IPS DF 4.7 (cell line): ENCODE results near the gene ABCF2.

Source experiments
- DNase-seq: peaks from one replicate; pipeline ENCODE4 v3.0.0-alpha.2; 2013; ENCODE audit warnings: low spot score; ENCODE audit errors: extremely low read depth

ABCF2 gene

DNA sequence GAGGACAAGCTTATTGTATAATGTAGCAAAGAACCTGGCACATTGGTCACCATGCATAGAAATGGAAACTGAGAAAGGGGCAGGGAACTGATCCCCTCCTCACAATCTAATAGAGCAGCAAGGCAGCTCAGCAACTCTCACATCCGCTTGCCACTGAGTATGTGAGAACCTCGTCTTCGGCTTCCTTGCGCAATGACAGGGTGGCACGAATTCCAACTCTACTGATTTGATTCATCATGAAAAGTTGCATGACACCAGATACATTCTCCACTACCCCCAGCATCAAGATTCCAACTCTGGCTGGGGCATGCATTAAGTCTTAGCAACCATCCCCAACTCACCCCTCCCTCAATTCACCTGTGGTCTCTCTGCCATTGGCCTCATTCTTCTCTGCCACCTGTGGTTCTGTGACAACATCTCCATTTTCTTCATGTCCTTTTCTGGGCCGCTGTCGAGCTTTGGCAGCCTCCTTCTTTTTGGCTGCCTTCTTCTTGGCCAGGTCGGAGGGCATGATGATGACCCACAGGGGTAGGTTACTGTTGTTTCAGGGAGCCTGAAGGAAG, 976 bp downstream of the ABCF2 start:
- DNase-seq = no peak

DNA sequence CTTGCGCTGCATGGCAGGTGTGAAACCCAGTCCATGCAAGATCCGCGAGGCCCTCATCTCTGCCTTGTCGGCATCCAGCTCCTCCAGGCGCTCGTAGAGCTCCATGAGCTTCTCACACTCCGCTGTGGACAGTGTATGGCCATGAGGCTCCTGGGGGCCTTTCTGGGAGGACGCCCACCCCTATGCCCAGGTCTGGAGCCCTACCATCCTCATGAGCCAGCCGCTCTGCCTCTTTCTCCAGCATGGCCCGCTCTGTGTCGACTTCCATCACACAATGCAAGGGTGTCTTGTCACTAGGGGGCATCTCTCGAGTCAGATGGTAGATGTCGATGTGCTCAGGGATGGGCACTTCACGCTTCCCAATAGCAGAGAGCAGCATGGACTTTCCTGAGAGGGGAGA, 3.3 kb downstream of the ABCF2 start:
- no peak for DNase-seq

DNA sequence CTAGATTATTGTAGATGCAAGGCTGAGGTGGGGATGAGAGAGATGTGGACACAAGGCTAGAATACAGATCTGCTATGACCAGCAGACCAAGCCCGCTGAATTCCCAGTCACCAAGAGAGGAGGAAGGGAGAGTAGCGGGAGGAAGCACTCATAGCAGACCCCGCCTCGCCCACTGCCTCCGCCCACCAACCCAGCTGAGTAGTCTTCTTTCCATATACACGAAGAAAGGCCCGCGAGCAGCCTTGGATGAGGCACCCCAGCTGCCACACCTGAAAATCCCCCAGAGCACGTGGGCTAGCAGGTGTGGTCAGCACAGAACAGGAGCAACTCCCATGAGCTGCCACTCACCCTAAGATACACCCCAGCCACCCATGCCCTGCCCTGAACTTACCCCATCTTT, 8.8 kb downstream of the ABCF2 start:
- DNase-seq = no peak

DNA sequence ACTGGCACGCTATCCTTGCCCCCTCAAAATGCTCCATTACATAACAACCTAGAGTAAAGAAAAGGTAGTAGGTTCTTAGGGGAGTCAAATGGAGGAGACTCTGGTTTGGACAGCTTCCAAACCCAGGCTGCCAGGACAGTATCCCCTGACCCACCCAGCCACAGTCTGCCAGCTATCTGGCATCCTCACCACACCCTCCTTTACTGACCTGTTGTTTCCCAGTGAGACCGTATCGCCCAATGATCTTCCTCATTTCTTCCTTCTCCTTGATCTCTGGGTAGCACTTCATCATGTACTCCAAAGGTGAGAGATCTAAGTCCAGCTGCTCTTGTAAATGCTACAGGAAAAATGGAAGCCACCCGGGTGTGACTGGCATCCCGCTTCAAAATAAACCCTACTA, 11.6 kb downstream of the ABCF2 start:
- DNase-seq = no peak

DNA sequence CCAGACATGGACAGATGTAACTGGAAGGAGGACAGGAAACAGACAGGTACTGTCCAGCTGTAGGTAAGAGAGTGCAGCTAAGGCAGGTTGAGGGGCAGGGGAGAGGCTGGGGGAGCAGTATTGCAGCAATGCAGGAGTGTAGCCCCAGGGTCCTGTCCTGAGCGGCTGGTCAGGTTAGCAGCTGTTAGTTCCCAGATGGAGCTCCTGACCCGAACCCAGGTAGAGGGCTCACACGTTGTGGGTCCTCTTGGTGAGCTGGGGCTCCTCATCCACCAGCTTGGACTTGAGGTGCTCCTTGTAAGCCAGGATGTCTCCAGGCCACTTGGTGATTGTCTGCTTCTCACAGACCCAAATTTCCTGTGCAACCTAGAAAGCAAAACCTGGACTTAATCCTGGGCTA, 13.2 kb downstream of the ABCF2 start:
- DNase-seq = no peak

DNA sequence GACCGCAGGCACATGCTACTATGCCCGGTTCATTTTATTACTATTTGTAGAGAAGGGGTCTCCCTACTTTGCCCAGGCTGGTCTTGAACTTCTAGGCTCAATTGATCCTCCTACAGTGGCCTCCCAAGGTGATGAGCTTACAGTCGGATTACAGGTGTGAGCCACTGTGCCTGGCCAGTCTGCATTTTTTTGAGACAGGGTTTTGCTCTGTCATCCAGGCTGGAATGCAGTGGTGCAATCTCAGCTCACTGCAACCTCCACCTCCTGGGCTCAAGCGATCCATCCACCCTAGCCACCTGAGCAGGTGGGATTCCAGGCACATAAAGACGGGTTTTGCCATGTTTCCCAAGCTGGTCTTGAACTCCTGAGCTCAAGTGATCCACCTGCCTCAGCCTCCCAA, 14.4 kb downstream of the ABCF2 start:
- no peak for DNase-seq

DNA sequence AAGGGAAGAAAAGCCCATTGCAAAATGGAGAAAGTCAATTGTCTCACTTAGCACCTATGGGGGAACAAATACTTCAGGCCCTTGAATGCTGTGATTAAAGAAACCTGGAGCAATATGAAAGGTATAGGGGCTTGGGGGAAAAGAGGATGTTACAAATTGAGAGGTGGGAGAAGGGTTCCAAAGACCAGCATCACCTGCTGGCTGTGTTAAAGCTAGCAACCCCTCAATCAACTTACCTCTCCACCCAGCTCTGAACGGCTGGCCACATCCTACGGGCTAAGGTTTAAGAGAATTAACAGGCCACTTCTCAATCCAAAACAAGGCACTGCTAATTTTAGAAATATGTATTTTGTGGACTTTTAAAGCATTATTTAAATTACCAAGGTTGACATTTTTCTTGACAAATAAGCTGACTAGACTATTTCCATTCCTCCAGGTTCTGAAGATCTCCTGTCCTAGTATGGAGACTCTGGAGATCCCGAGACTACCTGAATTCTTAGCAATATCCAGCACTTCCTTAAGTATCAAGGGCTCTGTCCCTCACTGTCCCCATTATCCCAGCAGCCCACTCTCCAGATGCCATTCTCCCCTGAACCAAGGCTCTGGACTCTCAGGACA, 15.7 kb downstream of the ABCF2 start:
- DNase-seq = no peak

DNA sequence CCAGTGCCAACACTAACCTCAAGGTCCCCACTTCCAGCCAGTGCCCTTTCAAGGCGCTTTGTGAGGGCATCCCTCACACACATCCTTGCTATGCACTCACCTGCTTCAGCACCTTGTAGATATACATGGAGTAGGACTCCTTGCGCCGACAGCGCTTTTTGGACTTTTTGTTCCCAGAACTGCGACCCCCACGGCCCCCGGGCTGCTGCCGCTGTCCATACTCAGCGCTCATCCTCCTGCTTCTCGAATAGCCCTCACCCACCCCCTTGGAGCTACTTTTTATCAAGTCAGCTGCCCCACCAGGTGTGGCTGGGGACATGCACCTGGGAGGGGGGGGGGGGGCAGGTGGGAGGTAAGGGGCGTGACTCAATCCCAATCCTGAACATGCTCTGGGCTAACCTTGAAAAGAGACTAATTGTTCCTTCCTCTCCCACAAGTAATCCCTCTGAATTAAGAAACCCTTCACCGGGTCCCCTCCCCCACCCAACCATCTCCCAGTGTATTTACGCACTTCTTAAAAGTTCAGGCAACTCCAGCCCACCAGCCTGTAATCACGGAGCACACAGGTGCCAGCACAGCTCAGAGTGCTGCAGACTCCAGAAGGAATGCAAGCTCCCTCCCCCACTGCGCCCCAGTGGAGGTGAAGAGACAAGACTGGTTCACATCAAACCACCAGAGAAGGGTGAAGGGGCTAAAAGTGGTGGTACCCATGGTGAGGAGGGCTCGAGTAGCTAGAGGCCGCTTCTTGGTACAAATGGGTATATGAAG, 16.7 kb downstream of the ABCF2 start, which contains the start of gene H2BK1:
Gene H2BK1, minus strand, starts transcription at position 402 of the 768 bp plus-strand sequence. Its CDS starts 170 bp downstream, at position 232.
- no peak for DNase-seq

DNA sequence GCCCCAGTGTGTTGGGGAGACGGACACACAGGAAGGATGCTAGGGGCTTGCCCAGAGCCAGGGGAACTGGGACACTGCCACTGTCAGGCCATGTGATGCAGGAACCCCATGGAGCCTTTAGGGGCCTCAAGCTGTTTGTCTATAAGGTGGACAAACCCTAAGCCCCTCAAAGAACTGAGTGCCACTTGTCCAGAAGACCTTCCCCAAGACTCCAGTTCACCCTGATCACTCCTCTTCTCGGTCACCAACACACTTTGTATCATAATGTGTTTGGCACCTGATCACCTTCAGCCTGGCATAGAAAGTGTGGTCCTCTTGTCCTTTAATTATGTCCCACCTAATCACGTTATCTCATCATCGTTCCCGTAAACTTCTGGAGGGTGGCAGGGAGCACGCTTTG, 17.4 kb downstream of the ABCF2 start:
- DNase-seq = no peak

DNA sequence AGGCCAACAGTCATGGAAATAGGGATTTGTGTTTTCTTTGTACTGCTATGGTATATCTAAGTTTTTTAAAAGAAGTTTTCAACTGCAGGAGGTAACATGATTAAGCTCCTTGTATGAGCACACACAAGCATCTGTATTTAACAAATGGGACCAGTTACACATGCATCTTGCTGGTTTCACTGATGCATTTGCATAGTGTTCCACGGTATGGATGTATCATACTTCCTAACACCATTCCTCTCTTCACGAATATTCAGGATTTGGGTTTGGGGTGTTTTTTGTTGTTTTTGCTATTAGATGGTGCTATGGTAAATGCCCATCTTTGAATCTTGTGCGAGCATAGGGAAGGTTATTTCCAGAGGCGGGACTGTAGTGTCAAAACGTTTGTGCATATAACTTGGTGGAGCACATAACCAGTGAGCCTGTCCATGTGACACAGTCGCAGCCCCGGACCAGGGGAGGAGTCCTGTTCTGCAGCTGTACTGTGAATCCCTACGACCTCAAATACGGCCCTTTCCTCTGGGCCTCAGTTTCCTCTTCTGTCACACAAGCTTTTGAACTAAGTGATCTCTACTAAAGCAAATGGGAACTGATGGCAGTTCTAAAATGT, 18.6 kb downstream of the ABCF2 start:
- no peak for DNase-seq

DNA sequence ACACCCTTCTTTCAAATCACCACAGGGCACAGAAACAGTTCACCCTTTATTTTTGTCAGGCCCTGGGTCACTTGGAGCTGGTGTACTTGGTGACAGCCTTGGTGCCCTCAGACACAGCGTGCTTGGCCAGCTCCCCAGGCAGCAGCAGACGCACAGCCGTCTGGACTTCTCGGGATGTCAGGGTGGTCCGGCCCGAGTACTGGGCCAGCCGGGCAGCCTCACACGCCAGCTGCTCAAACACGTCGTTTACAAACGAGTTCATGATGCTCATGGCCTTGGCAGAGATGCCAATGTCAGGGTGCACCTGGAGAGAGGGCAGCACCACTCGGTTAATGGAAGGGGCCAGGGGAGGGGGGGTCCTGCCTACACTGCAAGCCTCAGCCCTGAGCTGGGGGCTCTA, 19.2 kb downstream of the ABCF2 start:
- DNase-seq = no peak

DNA sequence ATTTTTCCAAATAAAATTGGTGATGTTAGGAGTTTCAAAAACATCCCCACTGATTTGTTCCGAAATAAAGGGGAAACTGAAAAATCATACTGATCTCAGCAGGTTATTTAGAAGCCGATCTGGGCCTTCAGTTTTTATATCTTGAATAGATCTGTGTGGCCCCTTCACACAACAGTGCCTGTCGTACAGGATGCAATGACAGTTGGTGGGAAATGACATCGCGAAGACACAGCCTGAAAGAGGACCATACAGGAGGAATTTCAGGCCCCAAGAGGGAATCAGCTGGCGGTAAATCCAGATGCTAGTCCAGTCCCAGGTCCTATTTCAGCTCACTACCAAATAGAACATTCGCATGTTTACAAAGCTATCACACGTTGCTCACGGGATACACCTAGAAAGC, 19.7 kb downstream of the ABCF2 start:
- no peak for DNase-seq

DNA sequence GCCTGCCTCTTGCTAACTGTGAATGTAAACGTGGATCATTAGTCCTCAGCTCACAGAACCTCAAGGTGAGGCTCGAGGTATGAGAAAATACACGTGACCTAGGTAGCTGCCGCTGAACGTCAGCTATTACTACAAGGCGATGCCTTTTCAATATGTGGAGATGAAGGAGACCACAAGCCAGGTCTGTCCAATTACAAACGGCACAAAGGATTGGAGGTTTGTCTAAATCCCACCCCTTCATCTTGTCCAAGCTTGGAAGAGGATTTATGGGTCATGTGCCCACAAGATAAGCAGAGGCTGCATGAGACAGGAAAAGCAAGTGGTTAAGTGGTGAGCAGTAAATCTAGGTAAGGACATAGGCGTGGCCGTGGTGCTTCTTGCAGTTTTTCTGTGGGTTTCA, 20.1 kb downstream of the ABCF2 start:
- DNase-seq = no peak

DNA sequence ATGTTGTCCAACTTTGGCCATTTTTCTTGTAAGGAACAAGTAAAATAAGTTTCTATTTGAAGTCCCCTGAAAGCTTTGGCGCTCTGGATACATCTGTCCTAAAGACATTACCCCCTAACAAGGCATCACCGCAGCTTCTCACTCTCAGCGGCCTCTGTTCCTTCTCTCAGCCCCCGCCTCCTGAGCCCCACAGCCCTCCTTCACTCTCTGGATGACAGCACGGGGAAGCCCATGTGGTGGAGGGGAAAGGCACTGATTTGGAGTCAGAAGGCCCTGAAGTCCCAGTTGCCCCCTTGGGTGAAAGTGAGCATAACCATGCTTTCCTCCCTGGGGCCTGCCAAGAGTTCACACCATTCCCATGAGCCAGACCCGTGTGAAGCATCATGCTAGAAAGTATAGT, 21.3 kb downstream of the ABCF2 start:
- DNase-seq = no peak

DNA sequence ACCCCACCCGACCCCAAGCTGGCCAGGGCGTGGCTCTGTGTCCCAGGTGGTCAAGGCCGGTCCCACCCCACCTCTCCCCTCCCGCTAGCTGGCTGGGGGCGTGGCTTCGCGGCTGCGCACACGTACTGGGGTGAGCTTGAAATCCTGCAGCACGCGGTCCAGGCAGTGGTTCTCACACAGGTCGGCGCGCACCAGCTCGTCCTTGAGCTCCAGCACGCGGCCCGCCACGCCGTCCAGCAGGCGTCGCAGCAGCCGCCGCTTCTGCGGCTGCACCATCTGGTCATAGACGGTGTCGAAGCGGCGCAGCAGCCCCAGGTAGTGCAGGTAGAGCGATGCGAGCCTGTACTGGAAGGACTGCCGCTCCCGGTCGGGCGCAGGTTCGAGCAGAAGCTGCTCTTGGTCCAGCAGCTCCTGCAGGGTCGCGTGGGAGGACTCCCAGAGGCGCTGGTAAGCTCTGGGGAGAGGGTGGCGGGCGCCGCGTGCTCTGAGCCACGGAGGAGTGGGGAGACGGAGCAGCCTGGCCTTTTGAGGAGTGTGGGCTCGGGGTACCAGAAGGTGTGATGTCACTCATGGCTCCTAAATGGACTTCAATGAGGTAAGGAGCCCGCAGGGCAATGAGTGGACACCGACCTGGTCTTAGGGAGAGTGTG, 22.5 kb downstream of the ABCF2 start:
- DNase-seq = no peak

DNA sequence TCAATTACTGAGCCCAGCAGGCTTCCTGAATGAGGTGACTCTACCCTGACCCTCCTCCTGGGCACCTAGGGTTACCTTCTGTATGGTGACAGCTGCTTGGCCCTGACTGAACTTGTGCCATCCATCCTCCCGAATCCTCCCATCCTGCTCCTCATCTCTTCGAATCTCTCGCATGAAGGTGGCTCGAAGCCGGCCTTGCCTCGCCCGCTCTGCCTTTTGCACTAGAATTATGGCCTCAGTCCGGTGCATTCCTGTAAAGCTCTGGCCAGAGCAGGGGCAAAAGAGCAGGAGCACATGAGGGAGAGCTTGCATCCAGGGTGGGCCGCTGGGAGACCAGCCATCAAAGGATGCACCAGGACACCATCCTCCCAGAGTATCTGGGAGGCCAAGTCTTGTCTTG, 24.2 kb downstream of the ABCF2 start:
- no peak for DNase-seq

DNA sequence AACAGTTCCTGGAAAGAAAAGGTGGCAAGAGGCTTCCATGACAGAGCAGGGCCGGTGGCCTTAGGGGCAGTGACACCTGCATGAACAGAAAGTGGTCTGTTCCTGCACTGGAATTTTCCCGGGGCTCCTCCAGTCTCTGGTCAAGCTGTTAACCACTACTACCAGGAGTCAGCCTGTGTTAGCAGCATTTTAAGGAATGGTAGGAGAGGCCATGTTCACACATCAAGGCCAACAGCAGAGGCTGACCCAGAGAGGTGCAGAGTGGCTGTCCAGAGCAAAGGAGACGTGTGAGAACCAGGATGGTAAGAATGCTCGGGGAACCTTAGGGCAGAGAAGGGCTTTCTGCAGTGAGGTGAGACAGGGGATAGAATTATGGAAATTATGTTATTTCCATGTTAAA, 25.3 kb downstream of the ABCF2 start:
- DNase-seq = no peak

DNA sequence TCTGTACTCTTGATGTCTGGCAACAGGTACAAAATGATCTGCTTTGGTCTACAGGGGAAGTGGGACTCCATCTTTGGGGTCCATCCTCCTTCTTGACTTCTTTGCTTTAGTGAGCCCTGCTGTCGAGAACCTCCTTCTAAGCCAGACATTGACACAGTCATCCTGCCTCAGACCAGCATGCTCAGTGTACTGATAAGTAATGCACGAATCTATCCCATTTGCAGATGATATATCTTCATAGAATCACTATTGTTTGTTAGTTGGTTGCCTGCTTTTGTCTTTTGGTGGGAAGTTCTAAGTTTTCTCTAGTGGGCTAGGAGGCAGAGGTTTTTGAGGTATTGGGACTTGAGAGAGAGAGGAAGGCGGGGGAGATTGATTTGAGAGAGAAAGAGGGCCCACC, 25.7 kb downstream of the ABCF2 start:
- DNase-seq = no peak

DNA sequence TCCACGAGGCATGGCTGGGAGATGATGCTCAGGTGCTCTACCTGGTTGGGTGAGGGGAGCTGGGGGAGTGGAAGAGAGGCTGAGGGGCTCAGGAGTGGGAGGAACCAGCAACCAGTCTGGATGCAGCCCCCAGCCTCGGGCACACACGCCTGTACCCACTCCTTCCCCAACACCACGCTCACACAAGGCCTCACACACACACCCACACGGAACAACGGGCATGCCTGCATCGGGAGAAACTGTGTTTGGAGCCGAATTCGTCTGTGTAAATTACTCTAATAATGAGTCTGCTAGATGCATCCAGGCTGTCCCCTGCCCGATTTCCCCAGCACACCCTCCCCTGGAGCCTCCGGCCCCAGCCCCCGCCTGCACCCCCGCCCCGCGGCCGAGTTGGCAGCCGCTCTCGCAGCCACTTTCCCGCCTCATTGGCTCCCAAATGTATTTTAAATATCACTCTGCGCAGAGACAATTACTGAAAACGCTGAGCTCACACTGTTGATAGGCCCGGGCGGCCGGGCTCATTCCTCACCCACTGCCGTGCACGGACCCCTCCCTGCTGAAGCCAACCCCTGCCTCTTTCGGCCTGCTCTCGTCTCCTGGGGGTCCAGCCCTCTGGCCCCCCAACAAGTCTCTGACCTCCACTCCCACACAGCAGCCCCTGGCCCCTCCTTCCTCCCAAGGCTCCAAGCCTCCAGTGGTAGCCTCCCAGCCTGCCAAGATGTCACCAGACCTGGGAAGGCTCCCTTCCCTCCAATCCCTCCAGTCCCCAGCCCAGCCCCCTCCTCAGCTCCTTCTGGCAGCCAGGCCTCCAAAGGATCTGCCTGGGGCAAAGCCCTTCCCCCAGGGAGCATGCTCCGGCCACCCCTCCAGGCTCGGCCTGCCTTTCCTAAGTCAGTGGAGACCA, 27.8 kb downstream of the ABCF2 start:
- no peak for DNase-seq

DNA sequence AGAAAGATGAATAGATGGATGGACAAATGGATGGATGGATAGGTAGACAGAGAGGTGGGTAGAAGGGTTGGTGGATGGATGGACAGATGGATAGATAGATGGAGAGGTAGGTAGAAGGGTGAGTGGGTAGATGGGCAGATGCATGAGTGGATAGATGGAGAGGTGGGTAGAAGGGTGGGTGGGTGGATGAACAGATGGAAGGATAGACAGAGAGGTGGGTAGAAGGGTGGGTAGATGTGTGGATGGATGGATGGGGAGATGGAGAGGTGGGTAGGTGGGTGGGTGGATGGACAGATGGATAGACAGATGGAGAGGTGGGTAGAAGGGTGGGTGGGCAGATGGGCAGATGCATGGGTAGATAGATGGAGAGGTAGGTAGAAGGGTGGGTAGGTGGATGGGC, 29.1 kb downstream of the ABCF2 start:
- no peak for DNase-seq
